ENCODE measurements around the gene FOXL1. TPM values are rescaled to one million over a fixed set of nuclear protein-coding genes. Genes with fewer than 3 reads are reported as not detected.

Gene FOXL1
- total and polyA plus RNA-seq, 2 of the 13 experiments (the other 11 are each of a cell fraction or from before 2014, with no cell fraction given), result not detected

DNA sequence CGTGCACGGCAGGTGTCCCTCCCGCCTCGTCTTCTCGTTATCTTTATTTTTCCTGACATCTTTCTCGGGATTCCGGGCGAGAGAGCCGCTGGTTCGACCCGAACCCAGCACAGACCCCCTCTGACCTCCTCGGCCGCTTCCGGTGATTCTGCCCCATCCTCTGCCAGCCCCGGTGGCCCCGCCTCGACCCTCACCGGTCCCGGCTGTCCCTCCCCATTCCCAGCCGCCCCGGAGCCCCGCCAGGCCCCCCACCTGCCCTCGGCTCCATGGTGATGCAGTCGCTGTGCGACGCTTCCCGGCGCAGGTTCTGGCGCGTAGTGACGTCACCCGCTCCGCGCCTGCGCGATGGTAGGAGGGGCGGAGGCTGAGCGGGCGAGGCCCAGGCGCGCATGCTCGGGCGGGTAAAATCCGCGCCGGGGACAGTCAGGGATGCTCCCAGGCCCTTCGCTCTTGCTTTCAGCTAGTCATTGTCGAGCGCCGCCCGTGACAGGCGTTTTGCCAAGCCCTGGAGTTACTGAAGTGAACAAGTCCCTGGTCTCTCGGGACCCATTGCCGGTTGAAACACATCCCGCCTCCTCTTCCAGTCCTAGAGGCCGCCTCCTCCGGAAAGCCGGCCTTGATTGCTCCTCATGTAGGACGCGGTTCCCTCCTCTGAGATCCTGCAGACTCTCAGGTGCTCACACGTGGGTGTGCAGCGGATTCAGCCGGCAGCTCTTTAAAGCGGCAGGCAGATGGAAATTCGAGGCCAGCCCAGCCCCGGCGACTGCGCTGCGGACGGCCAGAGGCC, 23.2 kb upstream of the FOXL1 start, which contains the start of gene MTHFSD (continued):
- TF ChIP-seq, protein P1, sequence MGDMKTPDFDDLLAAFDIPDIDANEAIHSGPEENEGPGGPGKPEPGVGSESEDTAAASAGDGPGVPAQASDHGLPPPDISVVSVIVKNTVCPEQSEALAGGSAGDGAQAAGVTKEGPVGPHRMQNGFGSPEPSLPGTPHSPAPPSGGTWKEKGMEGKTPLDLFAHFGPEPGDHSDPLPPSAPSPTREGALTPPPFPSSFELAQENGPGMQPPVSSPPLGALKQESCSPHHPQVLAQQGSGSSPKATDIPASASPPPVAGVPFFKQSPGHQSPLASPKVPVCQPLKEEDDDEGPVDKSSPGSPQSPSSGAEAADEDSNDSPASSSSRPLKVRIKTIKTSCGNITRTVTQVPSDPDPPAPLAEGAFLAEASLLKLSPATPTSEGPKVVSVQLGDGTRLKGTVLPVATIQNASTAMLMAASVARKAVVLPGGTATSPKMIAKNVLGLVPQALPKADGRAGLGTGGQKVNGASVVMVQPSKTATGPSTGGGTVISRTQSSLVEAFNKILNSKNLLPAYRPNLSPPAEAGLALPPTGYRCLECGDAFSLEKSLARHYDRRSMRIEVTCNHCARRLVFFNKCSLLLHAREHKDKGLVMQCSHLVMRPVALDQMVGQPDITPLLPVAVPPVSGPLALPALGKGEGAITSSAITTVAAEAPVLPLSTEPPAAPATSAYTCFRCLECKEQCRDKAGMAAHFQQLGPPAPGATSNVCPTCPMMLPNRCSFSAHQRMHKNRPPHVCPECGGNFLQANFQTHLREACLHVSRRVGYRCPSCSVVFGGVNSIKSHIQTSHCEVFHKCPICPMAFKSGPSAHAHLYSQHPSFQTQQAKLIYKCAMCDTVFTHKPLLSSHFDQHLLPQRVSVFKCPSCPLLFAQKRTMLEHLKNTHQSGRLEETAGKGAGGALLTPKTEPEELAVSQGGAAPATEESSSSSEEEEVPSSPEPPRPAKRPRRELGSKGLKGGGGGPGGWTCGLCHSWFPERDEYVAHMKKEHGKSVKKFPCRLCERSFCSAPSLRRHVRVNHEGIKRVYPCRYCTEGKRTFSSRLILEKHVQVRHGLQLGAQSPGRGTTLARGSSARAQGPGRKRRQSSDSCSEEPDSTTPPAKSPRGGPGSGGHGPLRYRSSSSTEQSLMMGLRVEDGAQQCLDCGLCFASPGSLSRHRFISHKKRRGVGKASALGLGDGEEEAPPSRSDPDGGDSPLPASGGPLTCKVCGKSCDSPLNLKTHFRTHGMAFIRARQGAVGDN (CRISPR knock-in tag; IDR thresholded peaks at IDR 0.05), result peak; percentile 93
- TF ChIP-seq, protein P2, sequence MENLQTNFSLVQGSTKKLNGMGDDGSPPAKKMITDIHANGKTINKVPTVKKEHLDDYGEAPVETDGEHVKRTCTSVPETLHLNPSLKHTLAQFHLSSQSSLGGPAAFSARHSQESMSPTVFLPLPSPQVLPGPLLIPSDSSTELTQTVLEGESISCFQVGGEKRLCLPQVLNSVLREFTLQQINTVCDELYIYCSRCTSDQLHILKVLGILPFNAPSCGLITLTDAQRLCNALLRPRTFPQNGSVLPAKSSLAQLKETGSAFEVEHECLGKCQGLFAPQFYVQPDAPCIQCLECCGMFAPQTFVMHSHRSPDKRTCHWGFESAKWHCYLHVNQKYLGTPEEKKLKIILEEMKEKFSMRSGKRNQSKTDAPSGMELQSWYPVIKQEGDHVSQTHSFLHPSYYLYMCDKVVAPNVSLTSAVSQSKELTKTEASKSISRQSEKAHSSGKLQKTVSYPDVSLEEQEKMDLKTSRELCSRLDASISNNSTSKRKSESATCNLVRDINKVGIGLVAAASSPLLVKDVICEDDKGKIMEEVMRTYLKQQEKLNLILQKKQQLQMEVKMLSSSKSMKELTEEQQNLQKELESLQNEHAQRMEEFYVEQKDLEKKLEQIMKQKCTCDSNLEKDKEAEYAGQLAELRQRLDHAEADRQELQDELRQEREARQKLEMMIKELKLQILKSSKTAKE (CRISPR knock-in tag; IDR thresholded peaks at IDR 0.05; ENCODE audit: borderline replicate concordance), result no peak
- TF ChIP-seq ZNF557 (CRISPR knock-in tag; IDR thresholded peaks at IDR 0.05), result no peak
- no peak for TF ChIP-seq ZNF816 (CRISPR knock-in tag; IDR thresholded peaks at IDR 0.05; ENCODE audit: borderline replicate concordance)
- TF ChIP-seq ZNF260 (CRISPR knock-in tag; IDR thresholded peaks at IDR 0.05; ENCODE audit: borderline replicate concordance, low read depth), result peak; percentile 34; the same call in 1 of the 2 replicates
- TF ChIP-seq ZNF569 (CRISPR knock-in tag; IDR thresholded peaks at IDR 0.05; ENCODE audit: borderline replicate concordance), result no peak
- TF ChIP-seq, protein P3, sequence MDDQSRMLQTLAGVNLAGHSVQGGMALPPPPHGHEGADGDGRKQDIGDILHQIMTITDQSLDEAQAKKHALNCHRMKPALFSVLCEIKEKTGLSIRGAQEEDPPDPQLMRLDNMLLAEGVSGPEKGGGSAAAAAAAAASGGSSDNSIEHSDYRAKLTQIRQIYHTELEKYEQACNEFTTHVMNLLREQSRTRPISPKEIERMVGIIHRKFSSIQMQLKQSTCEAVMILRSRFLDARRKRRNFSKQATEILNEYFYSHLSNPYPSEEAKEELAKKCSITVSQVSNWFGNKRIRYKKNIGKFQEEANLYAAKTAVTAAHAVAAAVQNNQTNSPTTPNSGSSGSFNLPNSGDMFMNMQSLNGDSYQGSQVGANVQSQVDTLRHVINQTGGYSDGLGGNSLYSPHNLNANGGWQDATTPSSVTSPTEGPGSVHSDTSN (CRISPR knock-in tag; IDR thresholded peaks at IDR 0.05; ENCODE audit: borderline replicate concordance), result no peak
- peak; percentile 51; the same call in 1 of the 2 replicates for TF ChIP-seq ZSCAN25 (CRISPR knock-in tag; IDR thresholded peaks at IDR 0.05)
- TF ChIP-seq ZNF460 (CRISPR knock-in tag; IDR thresholded peaks at IDR 0.05; ENCODE audit: borderline replicate concordance), result no peak
- TF ChIP-seq, protein P4, sequence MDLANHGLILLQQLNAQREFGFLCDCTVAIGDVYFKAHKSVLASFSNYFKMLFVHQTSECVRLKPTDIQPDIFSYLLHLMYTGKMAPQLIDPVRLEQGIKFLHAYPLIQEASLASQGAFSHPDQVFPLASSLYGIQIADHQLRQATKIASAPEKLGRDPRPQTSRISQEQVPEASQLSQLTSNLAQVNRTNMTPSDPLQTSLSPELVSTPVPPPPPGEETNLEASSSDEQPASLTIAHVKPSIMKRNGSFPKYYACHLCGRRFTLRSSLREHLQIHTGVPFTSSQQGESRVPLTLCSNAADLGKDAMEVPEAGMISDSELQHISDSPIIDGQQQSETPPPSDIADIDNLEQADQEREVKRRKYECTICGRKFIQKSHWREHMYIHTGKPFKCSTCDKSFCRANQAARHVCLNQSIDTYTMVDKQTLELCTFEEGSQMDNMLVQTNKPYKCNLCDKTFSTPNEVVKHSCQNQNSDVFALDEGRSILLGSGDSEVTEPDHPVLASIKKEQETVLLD (CRISPR knock-in tag; IDR thresholded peaks at IDR 0.05; ENCODE audit: low read depth), result peak; percentile 91
- TF ChIP-seq, protein P5, sequence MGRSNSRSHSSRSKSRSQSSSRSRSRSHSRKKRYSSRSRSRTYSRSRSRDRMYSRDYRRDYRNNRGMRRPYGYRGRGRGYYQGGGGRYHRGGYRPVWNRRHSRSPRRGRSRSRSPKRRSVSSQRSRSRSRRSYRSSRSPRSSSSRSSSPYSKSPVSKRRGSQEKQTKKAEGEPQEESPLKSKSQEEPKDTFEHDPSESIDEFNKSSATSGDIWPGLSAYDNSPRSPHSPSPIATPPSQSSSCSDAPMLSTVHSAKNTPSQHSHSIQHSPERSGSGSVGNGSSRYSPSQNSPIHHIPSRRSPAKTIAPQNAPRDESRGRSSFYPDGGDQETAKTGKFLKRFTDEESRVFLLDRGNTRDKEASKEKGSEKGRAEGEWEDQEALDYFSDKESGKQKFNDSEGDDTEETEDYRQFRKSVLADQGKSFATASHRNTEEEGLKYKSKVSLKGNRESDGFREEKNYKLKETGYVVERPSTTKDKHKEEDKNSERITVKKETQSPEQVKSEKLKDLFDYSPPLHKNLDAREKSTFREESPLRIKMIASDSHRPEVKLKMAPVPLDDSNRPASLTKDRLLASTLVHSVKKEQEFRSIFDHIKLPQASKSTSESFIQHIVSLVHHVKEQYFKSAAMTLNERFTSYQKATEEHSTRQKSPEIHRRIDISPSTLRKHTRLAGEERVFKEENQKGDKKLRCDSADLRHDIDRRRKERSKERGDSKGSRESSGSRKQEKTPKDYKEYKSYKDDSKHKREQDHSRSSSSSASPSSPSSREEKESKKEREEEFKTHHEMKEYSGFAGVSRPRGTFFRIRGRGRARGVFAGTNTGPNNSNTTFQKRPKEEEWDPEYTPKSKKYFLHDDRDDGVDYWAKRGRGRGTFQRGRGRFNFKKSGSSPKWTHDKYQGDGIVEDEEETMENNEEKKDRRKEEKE (IDR thresholded peaks at IDR 0.05), result no peak
- 0 out of 2 replicates have a peak, but pooled peaks have one; percentile 11 for TF ChIP-seq MIER2 (CRISPR knock-in tag; IDR thresholded peaks at IDR 0.05)
- TF ChIP-seq ISX (CRISPR knock-in tag; conservative IDR thresholded peaks at IDR 0.05), result 0 out of 2 replicates have a peak, but pooled peaks have one; percentile 57
- TF ChIP-seq ZNF451 (CRISPR knock-in tag; IDR thresholded peaks at IDR 0.05), result no peak
- no peak for TF ChIP-seq AGO2 (optimal IDR thresholded peaks at IDR 0.05; ENCODE audit: low read depth, low read length)
- TF ChIP-seq ZNF232 (CRISPR knock-in tag; IDR thresholded peaks at IDR 0.05; ENCODE audit: borderline replicate concordance), result peak; percentile 82; the same call in 1 of the 2 replicates
